HG02970 (cell line): ENCODE results near the gene VCPKMT.

ENCODE experiments used
- ATAC-seq: cut with Tn5 transposase; IDR thresholded peaks from one replicate; pipeline ENCODE4 v1.9.1; 2021; ENCODE audit warnings: mild to moderate bottlenecking, moderate library complexity, moderate number of reproducible peaks; ENCODE audit not compliant: unreplicated experiment, low FRiP score

Gene VCPKMT

DNA sequence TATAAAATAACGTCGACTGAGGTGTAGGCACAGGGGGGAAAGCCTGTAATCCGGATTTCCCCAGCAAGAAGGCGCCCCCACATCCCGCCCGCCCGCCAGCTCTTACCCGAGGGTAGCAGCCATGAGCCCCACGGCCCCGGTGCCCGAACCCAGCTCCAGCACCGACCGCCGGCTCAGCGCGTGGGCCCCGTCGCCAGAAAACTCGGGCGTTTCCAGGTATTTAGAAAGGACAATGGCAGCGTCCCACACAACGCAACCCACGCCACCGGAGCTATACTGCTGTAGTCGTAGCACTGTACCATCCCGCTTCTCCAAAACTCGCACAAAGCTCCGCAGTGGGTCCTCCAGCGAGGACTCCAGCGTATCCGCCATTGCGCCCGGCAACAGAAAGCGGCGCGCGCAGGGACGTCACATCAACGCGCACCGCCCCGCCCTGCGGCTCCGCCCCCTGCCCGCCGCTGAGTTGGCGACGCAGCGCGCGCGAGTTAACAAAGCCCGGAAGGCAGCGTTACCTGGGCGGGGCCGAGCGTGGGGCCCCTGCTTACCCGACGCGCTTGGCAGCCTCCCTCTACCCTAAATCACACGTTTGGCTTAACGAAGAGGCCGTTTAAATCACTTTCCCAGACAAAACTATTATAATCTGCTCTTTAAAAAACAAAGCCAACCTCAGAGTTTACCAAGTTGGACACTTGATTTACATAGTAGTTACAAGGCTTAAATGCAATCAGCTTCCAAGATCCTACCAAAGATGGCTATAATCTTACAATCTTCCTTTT lies at the start of gene VCPKMT:
VCPKMT (minus strand) TSS at position 392 of the 776 bp plus-strand sequence; CDS start at position 372, 20 bp downstream.
- ATAC-seq = peak; percentile 90

DNA sequence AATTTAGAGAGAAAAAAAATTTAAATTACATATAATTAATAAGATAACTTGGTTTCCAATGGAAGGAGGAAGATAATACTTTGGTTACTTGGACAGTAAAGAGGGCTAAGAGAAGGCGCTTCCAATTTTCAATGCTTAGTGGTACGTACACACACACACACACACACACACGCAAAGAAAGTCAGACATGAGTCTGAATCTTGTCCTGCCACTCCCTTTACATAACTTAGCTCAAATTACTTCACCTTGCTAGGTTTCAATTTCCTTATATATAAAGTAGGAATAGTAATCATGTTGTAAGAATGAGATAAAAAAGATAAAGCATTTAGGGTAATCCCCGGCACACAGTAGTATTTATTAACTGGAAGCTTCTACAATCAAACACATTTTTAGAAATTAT lies 39.7 kb upstream of the VCPKMT start:
- no peak for ATAC-seq

DNA sequence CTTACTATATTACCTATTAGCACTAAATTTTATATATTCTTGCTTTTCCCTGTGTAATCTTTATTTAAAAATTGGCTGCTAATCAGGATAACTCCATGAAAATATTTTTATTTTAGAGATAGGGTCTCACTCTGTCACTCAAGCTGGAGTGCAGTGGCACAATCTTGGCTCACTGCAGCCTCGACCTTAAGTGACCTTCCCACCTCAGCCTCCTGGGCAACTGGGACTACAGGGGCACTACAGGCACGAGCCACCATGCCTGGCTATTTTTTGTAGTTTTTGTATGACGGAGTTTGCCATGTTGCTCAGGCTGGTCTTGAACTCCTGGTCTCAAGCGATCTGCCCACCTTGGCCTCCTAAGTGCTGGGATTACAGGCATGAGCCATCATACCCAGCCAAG lies 32.4 kb upstream of the VCPKMT start:
- no peak for ATAC-seq

DNA sequence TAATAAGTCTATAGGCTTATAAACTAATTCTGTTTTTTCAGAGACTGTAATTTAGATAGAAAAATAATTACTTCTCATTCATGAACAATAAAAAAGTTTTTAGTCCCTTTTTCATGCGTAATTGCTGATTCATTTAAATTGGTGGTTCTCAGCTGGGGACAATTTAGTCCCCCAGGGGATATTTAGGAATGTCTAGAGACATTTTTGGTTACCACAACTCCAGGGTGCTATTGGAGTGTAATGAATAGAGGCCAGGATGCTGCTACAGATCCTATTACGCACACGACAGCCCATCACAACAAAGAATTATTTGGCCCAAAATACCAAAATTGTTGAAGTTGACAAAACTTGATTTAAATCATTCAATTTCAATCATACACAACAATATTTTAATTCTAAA lies 22.8 kb upstream of the VCPKMT start:
- ATAC-seq = no peak

DNA sequence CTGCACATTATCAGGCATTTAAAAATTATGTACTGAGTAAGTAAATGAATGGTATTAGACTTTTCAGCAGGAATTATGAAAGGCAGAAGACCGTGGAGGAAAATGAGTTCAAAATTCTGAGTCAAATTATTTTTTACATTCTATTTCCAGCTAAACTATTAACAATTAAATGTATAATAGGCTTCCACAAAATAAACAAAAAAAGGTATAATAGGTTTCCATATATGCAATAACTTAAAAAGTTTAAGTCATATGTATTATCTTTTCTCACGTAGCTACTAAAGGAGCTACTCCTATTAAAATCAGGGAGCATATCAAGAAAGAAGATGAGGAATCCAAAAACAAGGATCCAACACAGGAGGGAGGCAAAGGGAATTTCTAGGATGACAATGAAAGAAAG lies 11.4 kb upstream of the VCPKMT start:
- no peak for ATAC-seq

DNA sequence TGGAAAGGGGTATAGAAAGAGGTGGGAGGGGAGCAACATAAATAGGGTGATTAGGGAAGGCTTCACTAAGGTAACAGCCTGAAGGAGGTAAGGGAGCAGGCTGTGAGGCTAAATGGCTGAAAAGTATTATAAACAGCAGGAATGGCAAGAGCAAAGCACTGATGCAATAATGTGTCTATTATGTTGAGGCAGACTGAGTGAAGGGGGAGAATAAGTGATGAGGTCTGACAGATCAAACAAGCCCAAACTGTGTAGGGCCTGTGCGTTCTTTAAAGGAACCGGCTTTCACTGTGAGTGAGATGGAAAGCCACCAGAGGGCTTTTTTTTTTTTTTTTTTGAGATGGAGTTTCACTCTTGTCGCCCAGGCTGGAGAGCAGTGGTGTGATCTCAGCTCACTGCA lies 6.7 kb upstream of the VCPKMT start:
- no peak for ATAC-seq

DNA sequence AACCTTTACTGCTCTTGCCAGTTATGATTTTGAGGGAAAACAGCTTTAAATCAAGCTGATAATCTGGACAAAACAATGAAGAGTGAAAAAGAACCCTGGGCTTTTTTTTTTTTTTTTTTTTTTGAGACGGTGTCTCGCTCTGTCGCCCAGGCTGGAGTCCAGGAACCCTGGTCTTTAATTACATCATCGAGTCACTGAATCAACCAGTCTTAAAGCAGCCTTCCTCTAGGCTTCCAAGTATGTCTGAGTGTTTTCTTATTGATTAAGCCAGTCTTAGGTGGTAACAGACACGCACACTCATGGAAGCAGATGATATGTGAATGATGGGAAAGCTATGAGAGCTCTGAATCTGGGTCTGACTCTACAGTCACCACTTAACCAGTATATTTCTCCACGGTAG lies 5.9 kb upstream of the VCPKMT start:
- ATAC-seq = no peak

DNA sequence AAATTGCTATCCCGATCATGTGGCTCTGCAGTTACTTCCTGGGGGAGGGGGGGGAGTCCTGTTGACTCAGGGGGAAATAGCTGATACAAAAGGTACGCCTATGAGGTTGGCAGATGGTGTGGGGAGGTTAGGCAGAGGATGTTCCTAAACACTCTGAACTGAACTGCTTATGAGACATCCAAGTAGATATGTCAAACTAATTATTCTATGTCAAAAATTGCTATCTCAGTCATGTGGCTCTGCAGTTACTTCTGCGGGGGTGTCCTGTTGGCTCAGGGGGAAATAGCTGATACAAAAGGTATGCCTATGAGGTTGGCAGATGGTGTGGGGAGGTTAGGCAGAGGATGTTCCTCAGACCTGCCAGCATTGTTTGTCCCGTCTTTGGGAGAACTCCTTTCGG lies 5.1 kb upstream of the VCPKMT start:
- no peak for ATAC-seq

DNA sequence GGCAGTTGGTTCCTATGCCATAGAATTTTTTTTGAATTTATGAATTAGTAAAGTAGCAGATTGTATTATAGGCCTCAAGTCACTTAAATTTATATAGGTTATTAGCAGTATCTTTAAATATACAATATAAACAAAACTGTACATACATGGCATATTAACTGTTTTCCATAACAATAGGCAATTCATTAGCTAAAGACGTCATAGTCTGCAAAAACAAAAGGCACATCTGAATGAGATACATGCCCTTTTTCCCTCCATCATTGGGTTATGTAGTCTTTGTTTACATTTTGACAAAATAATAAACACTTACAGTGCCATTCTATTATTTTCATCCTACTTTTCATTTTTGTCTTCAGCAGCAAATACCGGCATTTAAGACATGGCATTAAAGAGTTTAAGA lies 1.1 kb upstream of the VCPKMT start:
- no peak for ATAC-seq

DNA sequence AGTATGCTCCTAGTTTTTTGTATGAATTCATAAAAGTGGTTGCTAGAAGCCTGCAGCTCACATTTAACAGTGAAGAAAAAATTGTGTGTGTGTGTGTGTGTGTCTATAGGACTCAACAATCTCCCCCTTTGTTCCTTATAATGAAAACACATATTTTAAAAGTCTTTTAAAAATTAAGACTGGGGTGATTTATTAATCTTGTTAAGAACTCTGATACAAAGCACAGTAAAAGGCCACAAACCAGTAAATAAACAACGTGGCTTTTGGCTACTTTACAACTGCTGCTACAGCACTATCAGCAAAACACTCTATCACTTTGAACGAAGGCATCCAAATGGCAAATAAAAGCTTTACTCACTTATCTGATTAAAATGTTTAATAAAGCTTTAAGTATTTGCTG lies 594 bp upstream of the VCPKMT start:
- no peak for ATAC-seq

DNA sequence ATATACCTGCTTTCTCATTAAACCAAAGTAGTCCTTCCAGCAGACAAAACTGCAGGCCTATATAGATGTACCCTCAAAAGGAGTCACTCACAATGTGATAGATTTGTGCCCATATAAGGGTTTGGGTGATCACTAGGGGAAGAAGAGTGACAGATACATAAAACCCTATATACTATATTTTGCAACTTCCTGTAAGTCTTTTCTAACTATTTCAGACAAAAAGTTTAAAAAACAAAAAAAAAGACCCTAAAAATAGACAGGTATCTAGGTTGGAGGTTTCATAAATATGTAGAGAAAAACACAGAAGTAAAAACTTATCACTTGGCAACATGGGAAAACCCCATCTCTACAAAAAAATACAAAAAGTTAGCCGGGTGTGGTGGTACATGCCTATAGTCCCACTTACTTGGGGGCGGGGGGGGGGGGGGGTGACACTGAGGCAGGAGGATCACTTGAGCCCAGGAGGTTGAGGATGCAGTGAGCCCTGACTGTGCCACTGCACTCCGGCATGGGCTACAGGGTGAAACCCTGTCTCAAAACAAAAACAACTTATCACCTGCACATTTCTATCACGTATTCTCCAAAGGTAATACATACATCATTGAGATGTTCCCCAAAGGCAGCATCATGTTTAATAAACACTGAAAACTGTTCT lies 2.9 kb downstream of the VCPKMT start:
- ATAC-seq = no peak

DNA sequence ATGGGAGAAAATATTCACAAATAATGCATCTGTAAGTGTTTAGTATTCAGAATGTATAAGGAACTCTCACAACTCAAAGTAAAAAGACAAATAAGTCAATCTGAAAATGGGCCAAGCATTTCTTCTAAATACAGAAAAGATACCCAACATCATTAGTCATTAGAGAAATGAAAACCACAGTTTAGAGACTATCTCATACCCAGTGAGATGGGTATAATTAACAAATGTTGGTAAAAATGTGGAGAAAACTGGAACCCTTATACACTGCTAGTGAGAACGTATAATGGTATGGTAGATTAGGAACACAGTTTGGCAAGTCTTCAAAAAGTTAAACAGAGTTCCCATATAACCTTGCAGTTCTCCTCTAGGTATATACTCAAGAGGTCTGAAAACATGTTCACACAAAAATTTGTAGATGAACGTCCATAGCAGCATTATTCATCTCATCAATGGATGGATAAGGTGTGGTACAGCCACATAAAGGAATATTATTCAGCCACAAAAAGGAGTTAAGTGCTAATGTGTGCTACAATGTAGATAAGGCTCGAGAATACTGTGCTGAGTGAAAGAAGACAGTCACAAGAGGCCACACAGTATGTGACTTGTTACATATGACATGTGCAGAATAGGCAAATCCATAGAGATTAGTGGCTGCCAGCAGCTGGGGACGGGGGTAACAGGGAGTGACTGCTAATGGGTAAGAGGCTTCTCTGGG lies 5.9 kb downstream of the VCPKMT start:
- ATAC-seq = no peak

DNA sequence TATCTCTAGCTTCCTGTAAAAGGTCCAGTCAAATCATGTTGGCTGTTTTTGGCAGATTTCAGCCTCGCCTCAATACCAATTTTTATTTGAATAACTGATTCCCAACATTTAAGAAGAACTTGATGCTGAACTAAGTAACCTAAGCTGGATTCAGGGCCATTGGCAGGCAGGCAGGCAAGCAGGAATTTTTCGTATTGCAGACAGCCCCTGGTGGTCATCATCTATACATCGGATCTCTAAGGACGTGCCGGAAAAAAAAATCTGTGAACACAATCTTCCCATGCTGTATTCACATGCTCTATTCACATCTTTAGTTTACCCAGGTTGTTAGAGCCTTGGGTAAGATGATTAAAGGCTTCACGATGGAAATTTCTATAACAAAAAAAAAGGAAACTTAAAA lies 7.0 kb downstream of the VCPKMT start:
- no peak for ATAC-seq

DNA sequence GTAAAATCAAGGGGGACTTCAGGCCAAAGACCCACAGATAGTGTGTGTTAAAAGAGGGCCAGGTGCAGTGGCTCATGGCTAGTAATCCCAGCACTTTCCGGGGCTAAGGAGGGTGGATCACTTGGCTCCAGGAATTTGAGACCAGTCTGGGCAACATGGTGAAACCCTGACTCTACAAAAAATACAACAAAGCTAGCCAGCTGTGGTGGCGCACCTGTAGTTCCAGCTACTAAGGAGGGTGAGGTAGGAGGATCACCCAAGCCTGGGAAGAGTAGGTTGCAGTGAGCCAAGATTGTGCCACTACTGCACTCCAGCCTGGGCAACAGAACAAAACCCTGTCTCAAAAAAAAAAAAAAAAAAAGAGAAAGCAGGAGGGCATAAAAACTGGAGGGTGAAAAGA lies 8.5 kb downstream of the VCPKMT start:
- ATAC-seq = no peak

DNA sequence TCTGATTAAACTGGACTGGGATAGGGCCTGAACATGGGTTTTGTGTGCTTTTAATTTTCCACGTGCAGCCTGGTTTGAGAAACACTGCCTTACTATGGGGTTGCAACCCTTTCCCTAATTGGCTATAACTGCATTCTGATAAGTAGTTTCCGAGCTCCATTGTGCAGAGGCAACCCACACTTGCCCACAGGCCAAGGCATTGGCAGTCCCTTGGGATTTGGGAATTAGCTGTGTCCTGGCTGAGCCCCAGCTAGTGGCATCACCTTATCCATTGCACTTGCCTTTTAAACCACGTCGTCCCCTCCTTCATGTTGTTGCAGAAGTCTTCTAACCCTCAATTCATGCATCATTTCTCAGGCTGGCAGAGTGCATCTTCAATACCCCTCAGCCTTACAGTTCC lies 10.2 kb downstream of the VCPKMT start:
- ATAC-seq = no peak

DNA sequence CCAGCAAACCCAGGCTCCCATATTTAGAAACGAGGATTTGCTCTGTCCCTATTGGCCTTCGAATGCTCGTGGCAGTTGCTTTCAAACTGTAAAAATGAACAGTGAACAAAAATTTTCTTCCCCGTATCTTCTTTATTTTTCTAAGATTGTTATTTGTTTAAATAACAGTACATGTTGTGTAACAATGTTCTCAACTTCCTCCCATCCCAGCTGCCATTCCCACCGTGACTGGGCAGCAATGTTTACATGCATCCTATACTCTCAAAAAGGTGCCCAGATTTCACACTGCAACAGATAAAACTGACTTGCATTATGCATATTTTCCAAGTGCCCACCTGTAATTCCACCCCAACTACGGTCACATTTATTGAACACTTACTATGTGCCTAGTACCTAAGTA lies 12.8 kb downstream of the VCPKMT start:
- no peak for ATAC-seq

DNA sequence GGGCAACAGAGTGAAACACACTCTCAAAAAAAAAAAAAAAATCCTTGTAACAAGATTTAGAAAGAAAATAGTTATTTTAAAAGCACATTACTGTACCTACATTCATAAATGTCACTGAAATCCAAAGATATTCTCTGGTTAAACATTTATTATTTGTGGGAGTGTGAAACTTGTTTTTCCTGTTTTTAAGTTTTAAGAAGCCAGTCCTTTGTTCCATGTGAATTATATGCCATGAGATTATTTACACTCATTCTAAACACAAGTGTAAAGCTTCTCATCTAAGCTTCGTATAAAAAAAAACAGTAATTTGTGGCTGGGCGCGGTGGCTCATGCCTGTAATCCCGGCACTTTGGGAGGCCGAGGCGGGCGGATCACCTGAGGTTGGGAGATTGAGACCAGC lies 15.0 kb downstream of the VCPKMT start:
- ATAC-seq = no peak

DNA sequence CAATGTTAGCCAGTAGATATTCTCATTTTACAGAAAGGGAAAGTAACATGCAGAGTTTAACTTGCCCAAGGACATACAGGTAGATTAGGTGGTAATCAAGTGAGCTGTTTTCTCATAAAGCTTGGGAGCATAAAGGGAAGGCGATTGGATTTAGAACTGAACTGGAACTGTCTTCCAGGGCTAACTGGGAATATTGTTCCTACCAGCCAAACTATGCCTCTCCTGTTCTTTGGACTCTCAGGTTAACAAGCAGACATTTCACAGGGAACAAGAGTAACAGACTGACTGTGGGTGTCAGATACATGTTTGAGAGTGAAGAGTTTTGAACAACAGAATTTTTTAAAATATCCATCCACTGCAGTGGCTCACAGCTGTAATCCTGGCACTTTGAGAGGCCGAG lies 15.6 kb downstream of the VCPKMT start:
- no peak for ATAC-seq

DNA sequence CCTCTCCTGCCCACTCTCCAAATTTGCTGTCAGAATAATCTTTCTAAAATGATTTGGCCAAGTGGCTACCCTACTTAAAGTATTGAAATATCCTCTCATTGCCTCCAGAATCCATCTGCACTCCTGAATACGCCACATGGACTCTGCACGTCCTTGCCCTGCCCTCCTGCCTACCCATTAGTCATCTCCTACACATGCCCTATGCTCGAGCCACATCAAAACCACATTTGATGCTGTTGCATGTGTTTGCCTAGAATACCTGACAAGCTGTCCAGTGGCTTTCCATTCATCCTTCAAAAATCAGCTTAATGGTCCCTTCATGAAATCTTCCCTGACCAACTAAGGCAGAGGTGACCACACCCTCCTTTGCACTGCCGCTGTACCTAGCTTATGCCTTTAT lies 17.0 kb downstream of the VCPKMT start:
- ATAC-seq = no peak

DNA sequence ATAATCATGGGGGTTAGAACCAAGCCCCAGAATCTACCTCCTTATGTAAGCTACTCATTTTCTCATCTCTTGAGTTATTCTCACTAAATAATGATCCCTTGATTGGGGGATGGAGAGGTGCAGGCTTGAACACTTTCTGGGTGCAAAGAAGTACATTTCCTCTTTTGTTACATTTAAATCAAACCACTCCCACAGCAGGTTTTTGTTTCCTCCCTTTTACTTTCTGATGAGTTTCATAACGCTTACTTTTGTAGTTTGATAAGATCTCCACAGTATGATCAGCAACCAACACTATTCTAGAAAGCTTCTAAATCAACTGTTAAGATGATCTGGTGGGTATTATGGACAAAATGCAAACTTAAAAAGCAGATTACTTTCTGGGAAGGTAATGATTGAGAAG lies 20.5 kb downstream of the VCPKMT start:
- no peak for ATAC-seq

DNA sequence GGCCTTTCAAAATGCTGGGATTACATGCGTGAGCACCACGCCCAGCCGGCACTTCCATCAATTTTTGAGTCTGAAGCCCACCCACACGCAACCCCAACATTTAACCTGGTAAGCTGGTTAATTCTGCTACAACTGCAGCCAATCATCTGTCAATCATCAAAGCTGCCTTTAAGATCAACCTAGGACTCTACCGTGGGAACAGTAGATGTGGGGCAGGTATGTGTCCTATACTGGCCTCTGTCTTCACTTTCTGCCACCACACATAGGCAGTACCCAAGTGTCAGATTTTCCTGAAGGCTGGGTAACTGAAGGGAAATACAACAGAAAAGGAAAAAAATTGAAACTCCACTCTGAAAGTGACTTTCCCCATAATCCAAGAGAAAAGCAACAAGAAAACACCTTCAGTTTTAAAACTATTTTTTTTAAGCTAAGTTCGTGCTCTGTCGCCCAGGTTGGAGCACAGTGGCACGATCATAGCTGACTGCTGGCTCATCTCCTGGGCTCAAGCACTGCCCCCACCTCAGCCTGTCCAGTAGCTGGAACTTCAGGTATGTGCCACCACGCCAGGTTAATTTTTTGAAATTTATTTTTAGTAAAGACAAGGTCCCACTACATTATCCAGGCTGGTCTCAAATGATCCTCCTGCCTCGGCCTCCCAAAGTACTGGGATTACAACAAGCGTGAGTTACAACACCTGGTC lies 22.2 kb downstream of the VCPKMT start:
- no peak for ATAC-seq
